Fibroblast of pulmonary artery (primary cell): Measurements from ENCODE around the gene ALOX12B.
"Not testable (repeated sequence)": the region's sequence is repeated elsewhere in the genome, so short reads cannot be mapped to it uniquely, and the experiment has no call there.

ENCODE experiments used
- DNase-seq: peaks from one replicate; pipeline ENCODE4 v3.0.0-alpha.2; 2010; ENCODE audit warnings: low read depth
- H3K4me3 ChIP-seq: replicated peaks from 2 replicates; pipeline ENCODE4 v1.5.1; 2011; ENCODE audit warnings: low read depth, mild to moderate bottlenecking, control low read depth, low read length, moderate library complexity
- CTCF ChIP-seq: IDR thresholded peaks from 2 replicates; pipeline ENCODE4 v1.5.1; 2011; ENCODE audit warnings: mild to moderate bottlenecking, control low read depth, low read length, inconsistent platforms; ENCODE audit errors: missing control alignments

ALOX12B gene

DNA sequence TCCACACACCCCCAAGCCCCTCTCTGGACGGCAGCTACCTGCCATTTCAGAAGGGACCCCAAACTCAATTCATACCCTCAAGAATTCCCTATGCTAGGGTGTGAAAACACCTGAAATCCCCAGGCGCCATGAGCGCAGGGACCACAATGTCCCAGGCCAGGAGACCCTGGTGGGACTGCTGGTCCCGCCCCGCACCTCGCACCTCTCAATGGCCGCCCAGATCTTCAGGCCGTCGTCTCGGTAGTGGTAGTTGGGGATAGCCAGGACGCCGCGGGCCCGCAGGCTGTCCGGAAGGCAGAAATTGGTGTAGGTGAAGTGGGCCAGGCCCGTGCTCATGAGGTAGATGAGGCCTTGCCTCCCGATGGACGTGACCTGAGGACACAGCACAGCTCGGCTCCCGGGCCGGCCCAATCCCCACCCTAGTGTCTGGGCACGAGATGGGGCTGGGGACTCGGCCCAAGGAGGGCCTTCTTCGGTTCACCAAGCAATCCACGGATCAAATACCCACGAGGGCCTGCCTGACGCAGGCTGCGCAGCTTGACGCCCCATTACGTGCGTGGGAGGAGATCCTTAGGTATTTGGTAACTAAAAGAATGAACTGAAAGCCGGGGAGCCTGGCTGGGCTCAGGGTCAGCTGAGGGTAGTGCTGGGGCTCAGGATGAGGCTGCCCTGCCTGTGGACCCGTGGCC lies 21.6 kb upstream of the ALOX12B start:
- no peak for DNase-seq
- TF ChIP-seq CTCF, result no peak
- no peak overlapping the region for H3K4me3 ChIP-seq

- not testable (repeated sequence) for DNase-seq, H3K4me3 ChIP-seq
These were observed 19.5 kb upstream of the ALOX12B start for GRCh38 chr17:8106980-8107379.

DNA sequence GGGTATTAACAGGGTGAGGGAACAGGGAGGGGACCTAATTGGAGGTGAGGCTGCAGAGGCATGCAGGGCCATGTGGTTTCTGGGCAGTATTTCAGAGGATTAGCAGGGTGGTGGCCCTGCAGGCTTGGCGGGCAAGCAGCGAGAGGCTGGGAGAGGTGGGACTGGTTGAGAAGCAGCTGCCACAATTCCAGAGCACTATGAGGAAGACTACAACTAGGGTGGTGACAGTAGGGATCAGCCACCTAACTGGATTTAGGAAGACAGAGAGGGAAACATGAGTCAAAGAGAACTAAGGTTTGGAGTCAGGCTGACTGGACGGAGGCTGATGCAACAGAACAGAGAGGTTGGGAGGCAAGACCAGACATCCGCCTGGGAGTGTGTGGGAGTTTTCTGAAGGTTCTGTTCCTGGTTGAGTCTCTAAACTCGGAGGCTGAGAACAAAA lies 18.5 kb upstream of the ALOX12B start:
- peak; percentile 68 for DNase-seq
- no peak for TF ChIP-seq CTCF
- no peak overlapping the region for H3K4me3 ChIP-seq

DNA sequence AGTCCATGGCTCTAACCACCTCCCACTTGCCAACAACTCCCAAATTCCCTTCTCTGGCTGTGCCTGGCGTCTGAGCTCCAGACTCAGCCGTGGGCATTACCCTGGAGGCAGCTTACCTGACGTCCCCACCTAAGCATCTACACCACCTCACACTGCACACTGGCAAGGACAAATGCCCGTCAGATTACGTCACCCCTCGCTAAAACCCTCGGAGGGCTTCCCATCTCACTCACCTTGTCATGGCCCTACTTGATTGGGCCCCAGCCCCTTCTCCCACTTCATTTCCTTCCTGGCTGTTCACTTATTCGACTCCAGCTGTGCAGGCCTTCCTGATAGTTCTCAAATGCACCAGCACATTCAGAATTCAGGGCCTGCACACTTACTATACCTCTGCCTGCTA lies 17.4 kb upstream of the ALOX12B start:
- no peak for DNase-seq
- no peak overlapping the region for H3K4me3 ChIP-seq
- no peak for TF ChIP-seq CTCF

DNA sequence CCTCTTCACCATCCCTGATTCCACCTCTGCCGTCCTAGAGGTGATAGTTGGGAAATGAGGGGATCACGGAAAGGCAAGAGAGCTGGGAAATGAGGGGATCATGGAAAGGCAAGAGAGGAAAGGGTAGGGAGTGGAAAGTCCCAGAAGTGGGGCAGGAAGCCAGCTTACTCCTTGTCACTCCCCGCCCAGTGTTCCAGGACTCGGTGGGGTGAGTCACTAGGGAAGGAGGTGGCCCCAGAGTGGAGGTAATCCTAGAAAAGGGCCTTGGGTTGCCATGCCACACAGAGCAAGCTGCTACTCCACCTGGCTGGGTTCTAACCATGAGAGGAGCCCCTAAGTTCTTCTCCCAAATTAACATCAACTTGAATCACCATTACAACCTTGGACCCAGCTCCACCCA lies 16.0 kb upstream of the ALOX12B start:
- no peak for TF ChIP-seq CTCF
- DNase-seq, result peak; percentile 22

DNA sequence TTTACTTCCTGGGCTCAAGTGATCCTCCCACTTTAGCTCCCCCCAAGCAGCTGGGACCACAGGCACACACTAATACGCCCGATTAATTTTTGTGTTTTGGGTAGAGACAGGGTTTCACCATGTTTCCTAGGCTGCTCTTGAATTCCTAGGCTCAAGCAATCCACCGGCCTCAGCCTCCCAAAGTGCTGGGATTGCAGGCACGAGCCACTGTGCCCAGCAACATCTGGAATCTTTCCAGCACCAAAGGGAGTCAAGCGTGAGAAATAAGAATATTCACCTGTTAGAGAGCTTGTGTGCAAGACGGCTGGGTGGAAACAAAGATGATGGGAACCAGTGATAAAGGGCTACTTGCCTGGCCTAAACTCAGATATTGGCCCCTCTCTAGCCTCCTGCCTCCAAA lies 14.2 kb upstream of the ALOX12B start:
- no peak for DNase-seq
- no peak for TF ChIP-seq CTCF
- no peak overlapping the region for H3K4me3 ChIP-seq

More for the DNA sequence above, 16.0 kb upstream of the ALOX12B start:
- no peak overlapping the region for H3K4me3 ChIP-seq

DNA sequence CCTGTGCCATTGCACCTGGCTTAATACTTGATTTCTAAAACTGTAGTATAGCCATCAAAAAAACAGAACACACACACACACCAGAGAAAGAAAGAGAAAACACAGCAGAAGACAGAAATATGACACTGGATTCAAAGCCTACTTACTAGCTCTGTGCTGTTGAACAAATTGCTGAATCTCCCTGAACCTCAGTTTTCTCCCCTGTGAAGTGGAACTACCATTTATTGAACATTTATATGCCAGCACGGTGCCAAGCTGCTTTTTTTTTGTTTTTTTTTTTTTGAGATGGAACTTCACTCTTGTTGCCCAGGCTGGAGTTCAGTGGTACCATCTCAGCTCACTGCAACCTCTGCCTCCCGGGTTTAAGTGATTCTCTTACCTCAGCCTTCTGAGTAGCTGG lies 13.2 kb upstream of the ALOX12B start:
- no peak for DNase-seq
- no peak for TF ChIP-seq CTCF
- H3K4me3 ChIP-seq, result no peak overlapping the region
